Renal pelvis (tissue), 12 donors: ENCODE results near the gene AGXT. TPM values are rescaled to one million over a fixed set of nuclear protein-coding genes. Genes with fewer than 3 reads are reported as not detected.

Experiments
- DNase-seq: peaks from one replicate; pipeline ENCODE4 v3.0.0-alpha.2; 2013
- long read RNA-seq, 16 experiments: transcript quantifications; one replicate each; lab custom pipeline, GENCODE V29; 2026
- polyA plus RNA-seq, 3 donors: library from polyadenylated mRNA; unstranded; fragments of 120-200 nt; gene quantifications; one replicate each; pipeline ENCODE4 v1.2.1, GENCODE V29; 2013; ENCODE audit not compliant: insufficient read length in 3 of 3

The AGXT gene
- polyA plus RNA-seq, result under 1 TPM; 0.11 to 0.23 (median 0.13) TPM
- long read RNA-seq, donor 1, result 0 reads
- long read RNA-seq, donor 2, result 0 reads
- long read RNA-seq, donor 3, result 0 reads
- long read RNA-seq, donor 4, result 0 reads
- long read RNA-seq, donor 5, result 0 reads
- long read RNA-seq, donor 6, result 0 reads
- long read RNA-seq, donor 7, result 0 reads
- long read RNA-seq, donor 8, result 0 reads
- long read RNA-seq, donor 9, result 0 reads
- long read RNA-seq, donor 10, result 0 reads
- long read RNA-seq, donor 11, result 0 reads
- long read RNA-seq, donor 12, result 0 reads
- long read RNA-seq, donor 13, result 0 reads
- long read RNA-seq, donor 14, result 0 reads
- long read RNA-seq, donor 15, result 0 reads
- long read RNA-seq, donor 16, result 0 reads

- no peak for DNase-seq
Measured at GRCh38 chr2:240868286-240869108, at the start of gene AGXT. TSS of gene AGXT (plus strand) at chr2:240868824. CDS start at chr2:240868866, 42 bp downstream.

GRCh38 chr2:240819126-240819857 lies 49.3 kb upstream of the AGXT start:
- DNase-seq, result no peak

- DNase-seq, result peak; percentile 67
Measured at GRCh38 chr2:240819858-240820606, 48.6 kb upstream of the AGXT start, which contains the start of gene KIF1A. TSS of gene KIF1A (minus strand) at chr2:240820219. CDS start at chr2:240797752, 22,467 bp downstream.

- DNase-seq, result no peak
Measured at GRCh38 chr2:240820607-240821428, 47.8 kb upstream of the AGXT start.

GRCh38 chr2:240821429-240821778 lies 47.2 kb upstream of the AGXT start:
- no peak for DNase-seq

GRCh38 chr2:240822280-240822847 lies 46.3 kb upstream of the AGXT start:
- no peak for DNase-seq

GRCh38 chr2:240823449-240824336 lies 44.9 kb upstream of the AGXT start:
- no peak for DNase-seq

GRCh38 chr2:240825476-240825875 lies 43.1 kb upstream of the AGXT start:
- DNase-seq, result no peak

GRCh38 chr2:240831594-240832204 lies 36.9 kb upstream of the AGXT start:
- no peak for DNase-seq

- DNase-seq, result peak; percentile 90
Measured at GRCh38 chr2:240832205-240832727, 36.4 kb upstream of the AGXT start.

GRCh38 chr2:240832921-240833494 lies 35.6 kb upstream of the AGXT start:
- no peak for DNase-seq

- DNase-seq, result no peak
Measured at GRCh38 chr2:240833724-240834285, 34.8 kb upstream of the AGXT start.

- no peak for DNase-seq
Measured at GRCh38 chr2:240834377-240834975, 34.1 kb upstream of the AGXT start.

GRCh38 chr2:240835528-240835927 lies 33.1 kb upstream of the AGXT start:
- no peak for DNase-seq

- no peak for DNase-seq
Measured at GRCh38 chr2:240836781-240837467, 31.7 kb upstream of the AGXT start.

- no peak for DNase-seq
Measured at GRCh38 chr2:240837621-240838020, 31.0 kb upstream of the AGXT start.
